WI38 (cell line): ENCODE results near the gene CDC42BPA.

ENCODE experiments used
- H3K4me3 ChIP-seq: 2 replicates; pipeline ENCODE4 v1.5.1; 2011; ENCODE audit warnings: low read depth, mild to moderate bottlenecking, control low read depth, low read length
- TF ChIP-seq, protein P1 (sequence below): IDR thresholded peaks from 2 replicates; pipeline ENCODE4 v1.5.1; 2012; ENCODE audit warnings: low read depth, mild to moderate bottlenecking, control low read depth, low read length

The CDC42BPA gene

DNA sequence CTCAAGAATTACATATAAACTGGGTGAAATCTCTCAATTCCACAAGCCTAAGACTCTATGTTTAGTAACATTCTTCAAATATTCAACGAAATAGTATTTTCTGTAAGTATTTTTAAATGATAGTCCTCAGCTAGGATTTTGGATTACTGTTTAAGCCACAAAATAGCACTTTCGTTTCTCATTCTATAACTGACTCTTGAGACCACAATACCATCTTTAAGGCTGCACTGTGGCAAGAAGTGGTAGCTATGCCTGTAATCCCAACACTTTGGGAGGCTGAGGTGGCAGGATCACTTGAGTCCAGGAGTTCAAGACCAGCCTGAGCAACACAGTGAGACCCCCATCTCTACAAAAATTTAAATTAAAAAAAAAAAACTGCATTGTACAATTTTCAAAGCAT, 126.7 kb downstream of the CDC42BPA start:
- H3K4me3 ChIP-seq = no peak overlapping the region
- TF ChIP-seq, protein P1, sequence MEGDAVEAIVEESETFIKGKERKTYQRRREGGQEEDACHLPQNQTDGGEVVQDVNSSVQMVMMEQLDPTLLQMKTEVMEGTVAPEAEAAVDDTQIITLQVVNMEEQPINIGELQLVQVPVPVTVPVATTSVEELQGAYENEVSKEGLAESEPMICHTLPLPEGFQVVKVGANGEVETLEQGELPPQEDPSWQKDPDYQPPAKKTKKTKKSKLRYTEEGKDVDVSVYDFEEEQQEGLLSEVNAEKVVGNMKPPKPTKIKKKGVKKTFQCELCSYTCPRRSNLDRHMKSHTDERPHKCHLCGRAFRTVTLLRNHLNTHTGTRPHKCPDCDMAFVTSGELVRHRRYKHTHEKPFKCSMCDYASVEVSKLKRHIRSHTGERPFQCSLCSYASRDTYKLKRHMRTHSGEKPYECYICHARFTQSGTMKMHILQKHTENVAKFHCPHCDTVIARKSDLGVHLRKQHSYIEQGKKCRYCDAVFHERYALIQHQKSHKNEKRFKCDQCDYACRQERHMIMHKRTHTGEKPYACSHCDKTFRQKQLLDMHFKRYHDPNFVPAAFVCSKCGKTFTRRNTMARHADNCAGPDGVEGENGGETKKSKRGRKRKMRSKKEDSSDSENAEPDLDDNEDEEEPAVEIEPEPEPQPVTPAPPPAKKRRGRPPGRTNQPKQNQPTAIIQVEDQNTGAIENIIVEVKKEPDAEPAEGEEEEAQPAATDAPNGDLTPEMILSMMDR = no peak

DNA sequence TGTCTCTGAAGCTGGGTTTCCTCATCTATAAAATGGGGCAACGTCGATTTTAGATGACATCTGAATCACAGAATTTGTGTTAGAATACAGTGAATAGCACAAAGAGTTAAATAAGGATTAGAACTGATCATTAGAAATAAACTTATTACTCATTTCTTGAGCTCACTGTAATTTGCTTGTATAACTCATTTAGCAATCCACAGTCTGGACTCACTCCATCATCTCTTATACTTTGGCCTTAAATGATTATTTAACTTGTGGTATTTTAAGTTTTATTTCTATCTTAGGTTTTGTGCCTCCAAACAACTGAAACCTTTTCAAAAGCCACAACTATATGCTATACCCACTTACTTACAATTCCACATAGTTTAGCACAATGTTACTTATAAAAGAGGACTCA, 128.0 kb downstream of the CDC42BPA start:
- TF ChIP-seq, protein P1 = no peak

DNA sequence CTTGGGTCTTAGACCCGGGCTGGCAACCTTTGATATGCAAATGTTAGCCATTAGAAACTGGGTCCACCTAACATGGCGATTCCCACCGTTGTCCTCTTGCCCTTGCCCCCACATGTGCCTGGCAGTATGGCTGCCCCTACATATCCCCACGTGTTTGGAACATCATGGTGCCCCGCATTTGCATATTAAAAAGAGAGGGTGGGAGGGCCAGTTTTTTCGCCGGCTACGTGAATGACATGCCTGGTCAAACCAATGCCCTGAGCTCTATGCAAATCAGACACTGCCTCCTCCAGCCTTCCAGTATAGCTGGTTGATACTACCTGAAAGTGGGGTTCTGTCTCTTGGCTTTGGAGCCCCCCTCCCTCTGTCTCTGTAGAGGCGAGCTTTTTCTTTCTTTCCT, 133.0 kb downstream of the CDC42BPA start:
- H3K4me3 ChIP-seq = no peak overlapping the region
- TF ChIP-seq, protein P1 = no peak

More for the DNA sequence above, 128.0 kb downstream of the CDC42BPA start:
- H3K4me3 ChIP-seq = no peak overlapping the region

DNA sequence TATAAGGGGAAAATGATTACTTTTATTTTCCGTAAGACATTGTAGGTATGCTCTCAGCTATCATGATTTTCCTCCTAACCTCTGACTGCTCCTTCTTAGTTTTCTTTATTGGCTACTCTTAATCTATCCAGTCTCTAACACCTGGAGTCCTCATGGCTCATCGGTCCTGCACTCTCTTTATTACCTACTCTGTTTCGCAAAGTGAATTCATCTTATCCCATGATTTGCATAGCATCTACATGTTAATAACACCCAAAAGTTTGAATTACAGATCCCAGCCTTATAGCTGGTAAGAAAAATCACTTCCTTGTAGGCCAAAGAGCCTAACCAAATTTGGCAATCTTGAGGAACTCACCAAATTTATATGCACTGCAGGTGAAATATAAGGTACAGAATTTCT, 136.3 kb downstream of the CDC42BPA start:
- TF ChIP-seq, protein P1 = no peak
- H3K4me3 ChIP-seq = no peak overlapping the region

DNA sequence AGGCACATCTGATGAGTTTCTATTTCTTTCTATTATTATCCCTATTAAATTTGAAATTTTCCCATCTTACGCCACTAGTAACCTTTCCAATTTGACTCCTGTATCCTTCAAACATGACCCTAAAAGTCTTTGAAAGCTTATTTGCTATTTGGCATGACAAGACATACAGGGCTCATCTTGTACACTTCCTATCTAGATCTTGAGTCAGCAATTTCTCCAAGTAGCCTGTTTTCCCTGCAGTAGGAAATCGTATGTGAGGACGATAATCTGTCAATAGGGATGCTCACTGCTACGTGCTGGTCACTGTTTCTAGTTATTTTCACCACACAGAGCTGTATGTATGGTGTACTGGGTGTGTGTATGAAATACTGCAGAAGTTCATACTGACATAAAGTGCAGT, 142.7 kb downstream of the CDC42BPA start:
- TF ChIP-seq, protein P1 = no peak
- H3K4me3 ChIP-seq = no peak overlapping the region

- H3K4me3 ChIP-seq = no peak overlapping the region
- TF ChIP-seq, protein P1 = no peak
Observed at GRCh38 chr1:227174164-227174563, 144.1 kb downstream of the CDC42BPA start.

GRCh38 chr1:227170361-227171166, 147.7 kb downstream of the CDC42BPA start:
- TF ChIP-seq, protein P1 = no peak
- H3K4me3 ChIP-seq = no peak overlapping the region
